ENCODE data around the gene CRYGB.
"Not testable (repeated sequence)": the region's sequence is repeated elsewhere in the genome, so short reads cannot be mapped to it uniquely, and the experiment has no call there.

CRYGB gene

GRCh38 chr2:208148803-208149202, 2.8 kb upstream of the CRYGB start:
- DNase-seq = no peak

GRCh38 chr2:208147759-208148158, 1.8 kb upstream of the CRYGB start:
- no peak for DNase-seq

GRCh38 chr2:208147008-208147407, 1.1 kb upstream of the CRYGB start:
- no peak for DNase-seq

- no peak for DNase-seq
Observed at GRCh38 chr2:208142925-208143799, 2.8 kb downstream of the CRYGB start.

- no peak for DNase-seq
Observed at GRCh38 chr2:208142240-208142924, 3.6 kb downstream of the CRYGB start.

GRCh38 chr2:208139447-208139846, 6.5 kb downstream of the CRYGB start:
- no peak for DNase-seq

GRCh38 chr2:208138334-208138733, 7.6 kb downstream of the CRYGB start:
- not testable (repeated sequence) for DNase-seq

GRCh38 chr2:208136716-208137094, 9.3 kb downstream of the CRYGB start:
- no peak for DNase-seq

- DNase-seq = no peak
Observed at GRCh38 chr2:208135794-208136715, 9.9 kb downstream of the CRYGB start.

GRCh38 chr2:208134928-208135586, 10.9 kb downstream of the CRYGB start:
- DNase-seq = no peak

GRCh38 chr2:208130712-208131110, 15.2 kb downstream of the CRYGB start:
- DNase-seq = no peak

- DNase-seq = no peak
Observed at GRCh38 chr2:208129744-208130711, 15.9 kb downstream of the CRYGB start, which contains the start of gene CRYGC. Gene CRYGC, minus strand, starts transcription at chr2:208129828. Its CDS starts 36 bp downstream, at chr2:208129792.

GRCh38 chr2:208128136-208128535, 17.8 kb downstream of the CRYGB start:
- DNase-seq = no peak

GRCh38 chr2:208127090-208127489, 18.9 kb downstream of the CRYGB start:
- DNase-seq = no peak

GRCh38 chr2:208125251-208125650, 20.7 kb downstream of the CRYGB start:
- DNase-seq = no peak

- DNase-seq = not testable (repeated sequence)
Observed at GRCh38 chr2:208124013-208124715, 21.8 kb downstream of the CRYGB start, which contains the start of gene CRYGD. Gene CRYGD, minus strand, starts transcription at chr2:208124524. Its CDS starts 51 bp downstream, at chr2:208124473.

GRCh38 chr2:208122248-208122647, 23.7 kb downstream of the CRYGB start:
- DNase-seq = no peak

- DNase-seq = no peak
Observed at GRCh38 chr2:208118918-208119317, 27.0 kb downstream of the CRYGB start.

- not testable (repeated sequence) for DNase-seq
Observed at GRCh38 chr2:208117390-208117789, 28.6 kb downstream of the CRYGB start.

- DNase-seq = no peak
Observed at GRCh38 chr2:208112969-208113368, 33.0 kb downstream of the CRYGB start.

Measured in CD4-positive, alpha-beta T cell treated with Interleukin-15 for 1 hour (primary cell).